ENCODE measurements around the gene NRG4. TPM values are rescaled to one million over a fixed set of nuclear protein-coding genes. Genes with fewer than 3 reads are reported as not detected.

NRG4 gene
- total and polyA plus RNA-seq, 2 experiments from 2014 or later, result 0.21 to 0.47 TPM

DNA sequence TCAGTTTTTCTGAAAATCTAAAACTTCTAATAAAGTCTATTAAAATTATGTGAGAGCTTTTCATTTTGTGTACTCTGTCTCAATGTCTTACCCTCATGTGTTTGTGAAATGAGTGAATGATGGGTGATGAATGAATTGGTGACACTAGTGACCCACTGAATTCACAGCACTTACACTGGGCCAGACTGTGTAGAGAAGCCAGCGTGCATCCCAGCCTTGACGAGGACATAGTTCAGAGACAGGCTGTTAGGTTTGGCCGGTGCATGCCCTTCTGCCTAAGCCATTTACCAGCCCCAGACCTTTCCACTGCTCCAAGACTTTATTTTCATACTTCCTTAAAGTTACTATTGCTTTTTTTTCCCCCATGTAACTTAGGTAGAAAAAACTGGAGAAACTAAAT is 69.8 kb downstream of the NRG4 start:
- peak; percentile 69 for ATAC-seq
- Histone ChIP-seq H3K4me3 (no peak overlapping the region), H3K27me3 (ENCODE audit: insufficient read depth) (no peaks in the 10 kb centered on the region), H3K4me2 (no peak overlapping the region), H3K36me3 (ENCODE audit: insufficient read depth) (peaks cover 8% of the 10 kb centered on the region; the same call in 1 of the 2 replicates), H3K4me1 (ENCODE audit: insufficient read depth) (no peaks in the 10 kb centered on the region), H3K27ac (ENCODE audit: low read depth) (no peak overlapping the region), H2AFZ (no peak overlapping the region), H3K79me2 (replicated peaks; ENCODE audit: insufficient read depth) (no peaks in the 10 kb centered on the region), H3K9me2 (ENCODE audit: insufficient read depth) (no peaks in the 10 kb centered on the region), H4K20me1 (replicated peaks; ENCODE audit: insufficient read depth) (no peaks in the 10 kb centered on the region), H3F3A (replicated peaks; ENCODE audit: low read depth) (no peaks in the 10 kb centered on the region)
- peak; percentile 20; the same call in 1 of the 2 replicates for TF ChIP-seq POLR2AphosphoS5 (IDR thresholded peaks at IDR 0.05; ENCODE audit: low read depth)
- TF ChIP-seq STAT1 (IDR thresholded peaks at IDR 0.05; ENCODE audit: unreplicated experiment), result no peak
- H3K36me3 Mint-ChIP-seq (ENCODE audit: low read depth), result peaks cover 37% of the 10 kb centered on the region
- DNase-seq (ENCODE audit: low spot score), result no peak
- no peak overlapping the region for H3K4me3 Mint-ChIP-seq
- no peaks in the 10 kb centered on the region for H3K27me3 Mint-ChIP-seq (ENCODE audit: insufficient read depth, low read depth, poor library complexity)
- peaks cover 37% of the 10 kb centered on the region for H3K9me3 Mint-ChIP-seq
- H3K27ac Mint-ChIP-seq, result no peak overlapping the region
- no peaks in the 10 kb centered on the region; the same call in 2 of the 3 replicates for H3K4me1 Mint-ChIP-seq

DNA sequence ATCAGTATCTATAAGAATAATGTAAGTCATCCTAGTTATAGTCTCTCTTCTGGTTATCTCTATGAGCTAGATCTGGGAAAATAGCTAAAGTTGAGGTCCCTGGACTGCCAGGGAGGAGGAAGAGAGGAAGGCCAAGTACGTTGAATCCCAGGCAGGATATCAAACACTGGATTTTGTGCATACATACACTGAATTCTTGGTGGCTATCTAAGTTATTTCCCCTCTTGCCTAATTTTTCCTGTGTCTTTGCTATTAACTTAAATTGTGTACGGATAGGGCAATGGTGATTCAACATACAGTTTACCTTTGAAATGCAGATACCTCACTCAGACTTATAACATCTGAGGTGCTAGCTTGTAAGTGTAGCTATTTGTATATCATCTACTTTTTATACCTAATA is 81.4 kb downstream of the NRG4 start:
- H3K27me3 Mint-ChIP-seq (ENCODE audit: insufficient read depth, low read depth, poor library complexity), result no peaks in the 10 kb centered on the region
- no peak overlapping the region for H3K4me3 Mint-ChIP-seq
- peaks cover 20% of the 10 kb centered on the region for H3K79me2 ChIP-seq (replicated peaks; ENCODE audit: insufficient read depth)
- no peaks in the 10 kb centered on the region for H3F3A ChIP-seq (replicated peaks; ENCODE audit: low read depth)
- no peaks in the 10 kb centered on the region; the same call in 2 of the 3 replicates for H3K9me3 Mint-ChIP-seq
- H3K9me2 ChIP-seq (ENCODE audit: insufficient read depth), result no peaks in the 10 kb centered on the region
- H3K4me1 Mint-ChIP-seq, result peaks cover 29% of the 10 kb centered on the region
- H3K36me3 ChIP-seq (ENCODE audit: insufficient read depth), result peaks cover 48% of the 10 kb centered on the region
- DNase-seq (ENCODE audit: low spot score) (no peak), ATAC-seq (no peak)
- H3K27ac ChIP-seq (ENCODE audit: low read depth), result no peak overlapping the region
- H2AFZ ChIP-seq, result no peak overlapping the region
- no peak overlapping the region for H3K4me3 ChIP-seq
- TF ChIP-seq POLR2AphosphoS5 (IDR thresholded peaks at IDR 0.05; ENCODE audit: low read depth), result no peak
- TF ChIP-seq NANOG (IDR thresholded peaks at IDR 0.05; ENCODE audit: borderline replicate concordance), result no peak
- TF ChIP-seq CREB1 (CRISPR knock-in tag; IDR thresholded peaks at IDR 0.05; ENCODE audit: low read depth), result no peak
- no peaks in the 10 kb centered on the region for H3K27me3 ChIP-seq (ENCODE audit: insufficient read depth)
- no peak overlapping the region for H3K4me2 ChIP-seq
- H3K4me1 ChIP-seq (ENCODE audit: insufficient read depth), result peaks cover 16% of the 10 kb centered on the region
- H4K20me1 ChIP-seq (replicated peaks; ENCODE audit: insufficient read depth), result peaks cover 15% of the 10 kb centered on the region; the same call in 1 of the 2 replicates
- peaks cover 49% of the 10 kb centered on the region for H3K36me3 Mint-ChIP-seq (ENCODE audit: low read depth)
- H3K27ac Mint-ChIP-seq, result no peak overlapping the region

GRCh38 chr15:75929799-75930565 is 82.2 kb downstream of the NRG4 start:
- Mint-ChIP-seq H3K27me3 (ENCODE audit: insufficient read depth, low read depth, poor library complexity) (no peaks in the 10 kb centered on the region), H3K36me3 (ENCODE audit: low read depth) (peaks cover 45% of the 10 kb centered on the region)
- ATAC-seq, result no peak
- TF ChIP-seq, protein P1, sequence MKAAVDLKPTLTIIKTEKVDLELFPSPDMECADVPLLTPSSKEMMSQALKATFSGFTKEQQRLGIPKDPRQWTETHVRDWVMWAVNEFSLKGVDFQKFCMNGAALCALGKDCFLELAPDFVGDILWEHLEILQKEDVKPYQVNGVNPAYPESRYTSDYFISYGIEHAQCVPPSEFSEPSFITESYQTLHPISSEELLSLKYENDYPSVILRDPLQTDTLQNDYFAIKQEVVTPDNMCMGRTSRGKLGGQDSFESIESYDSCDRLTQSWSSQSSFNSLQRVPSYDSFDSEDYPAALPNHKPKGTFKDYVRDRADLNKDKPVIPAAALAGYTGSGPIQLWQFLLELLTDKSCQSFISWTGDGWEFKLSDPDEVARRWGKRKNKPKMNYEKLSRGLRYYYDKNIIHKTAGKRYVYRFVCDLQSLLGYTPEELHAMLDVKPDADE (IDR thresholded peaks at IDR 0.05), result no peak
- TF ChIP-seq ZNF331 (CRISPR knock-in tag; IDR thresholded peaks at IDR 0.05; ENCODE audit: low read depth) (no peak), CTCF (conservative IDR thresholded peaks at IDR 0.05; ENCODE audit: low read depth in 2 of 2) (no peak), ZNF114 (CRISPR knock-in tag; IDR thresholded peaks at IDR 0.05) (no peak), JUNB (IDR thresholded peaks at IDR 0.05; ENCODE audit: unreplicated experiment) (no peak), NANOG (IDR thresholded peaks at IDR 0.05; ENCODE audit: borderline replicate concordance) (no peak)

More at GRCh38 chr15:75929799-75930565, 82.2 kb downstream of the NRG4 start:
- DNase-seq (ENCODE audit: low spot score), result no peak
- H3K4me1 ChIP-seq (ENCODE audit: insufficient read depth), result peaks cover 23% of the 10 kb centered on the region
- H3K36me3 ChIP-seq (ENCODE audit: insufficient read depth), result peaks cover 43% of the 10 kb centered on the region
- no peak overlapping the region for H2AFZ ChIP-seq
- H3K27ac ChIP-seq (ENCODE audit: low read depth), result no peak overlapping the region
- H3K4me2 ChIP-seq, result no peak overlapping the region
- H4K20me1 ChIP-seq (replicated peaks; ENCODE audit: insufficient read depth), result peaks cover 22% of the 10 kb centered on the region
- Mint-ChIP-seq H3K4me3 (no peak overlapping the region), H3K4me1 (peaks cover 35% of the 10 kb centered on the region), H3K27ac (no peak overlapping the region), H3K9me3 (no peaks in the 10 kb centered on the region)
- no peaks in the 10 kb centered on the region for H3K9me2 ChIP-seq (ENCODE audit: insufficient read depth)
- H3K79me2 ChIP-seq (replicated peaks; ENCODE audit: insufficient read depth), result peaks cover 29% of the 10 kb centered on the region
- H3F3A ChIP-seq (replicated peaks; ENCODE audit: low read depth), result no peaks in the 10 kb centered on the region; the same call in 1 of the 2 replicates
- H3K27me3 ChIP-seq (ENCODE audit: insufficient read depth), result no peaks in the 10 kb centered on the region
- H3K4me3 ChIP-seq, result no peak overlapping the region

Measured in GM23338 (cell line).